RWPE2 (cell line): ENCODE data around the gene MIAT.

Source experiments
- ATAC-seq: fragments of 200-7000 bp; cut with Tn5 transposase; 3 replicates; pipeline ENCODE4 v1.9.1; 2021; ENCODE audit warnings: low read depth
- DNase-seq: peaks from one replicate; pipeline ENCODE4 v3.0.0-alpha.2; 2020; ENCODE audit warnings: low spot score
- H3K27ac ChIP-seq: fragments of 450-650 bp; 2 replicates; pipeline ENCODE4 v1.5.1; 2017; ENCODE audit warnings: mild to moderate bottlenecking; ENCODE audit not compliant: poor library complexity, severe bottlenecking
- H3K27me3 ChIP-seq: fragments of 250-450 bp; sonication (Bioruptor Pico); 2 replicates; pipeline ENCODE4 v1.5.1; 2021; ENCODE audit warnings: mild to moderate bottlenecking, moderate library complexity; ENCODE audit not compliant: insufficient read depth, poor library complexity, severe bottlenecking
- H3K36me3 ChIP-seq: fragments of 250-450 bp; sonication (Bioruptor Pico); 2 replicates; pipeline ENCODE4 v1.5.1; 2020; ENCODE audit warnings: low read depth, mild to moderate bottlenecking, moderate library complexity
- H3K4me1 ChIP-seq: fragments of 250-450 bp; sonication (Bioruptor Pico); 2 replicates; pipeline ENCODE4 v1.5.1; 2021; ENCODE audit warnings: mild to moderate bottlenecking, moderate library complexity; ENCODE audit not compliant: insufficient read depth, poor library complexity, severe bottlenecking
- H3K4me3 ChIP-seq: fragments of 250-450 bp; sonication (Bioruptor Pico); 2 replicates; pipeline ENCODE4 v1.5.1; 2021; ENCODE audit warnings: mild to moderate bottlenecking, moderate library complexity; ENCODE audit not compliant: severe bottlenecking
- H3K9me3 ChIP-seq: fragments of 250-450 bp; sonication (Bioruptor Pico); 2 replicates; pipeline ENCODE4 v1.5.1; 2021; ENCODE audit warnings: mild to moderate bottlenecking, moderate library complexity; ENCODE audit not compliant: severe bottlenecking
- TF ChIP-seq, protein P1 (sequence below): fragments of 450-650 bp; IDR thresholded peaks from one replicate; pipeline ENCODE4 v1.5.1; 2017; ENCODE audit warnings: mild to moderate bottlenecking, moderate library complexity; ENCODE audit not compliant: poor library complexity, severe bottlenecking

The MIAT gene

DNA sequence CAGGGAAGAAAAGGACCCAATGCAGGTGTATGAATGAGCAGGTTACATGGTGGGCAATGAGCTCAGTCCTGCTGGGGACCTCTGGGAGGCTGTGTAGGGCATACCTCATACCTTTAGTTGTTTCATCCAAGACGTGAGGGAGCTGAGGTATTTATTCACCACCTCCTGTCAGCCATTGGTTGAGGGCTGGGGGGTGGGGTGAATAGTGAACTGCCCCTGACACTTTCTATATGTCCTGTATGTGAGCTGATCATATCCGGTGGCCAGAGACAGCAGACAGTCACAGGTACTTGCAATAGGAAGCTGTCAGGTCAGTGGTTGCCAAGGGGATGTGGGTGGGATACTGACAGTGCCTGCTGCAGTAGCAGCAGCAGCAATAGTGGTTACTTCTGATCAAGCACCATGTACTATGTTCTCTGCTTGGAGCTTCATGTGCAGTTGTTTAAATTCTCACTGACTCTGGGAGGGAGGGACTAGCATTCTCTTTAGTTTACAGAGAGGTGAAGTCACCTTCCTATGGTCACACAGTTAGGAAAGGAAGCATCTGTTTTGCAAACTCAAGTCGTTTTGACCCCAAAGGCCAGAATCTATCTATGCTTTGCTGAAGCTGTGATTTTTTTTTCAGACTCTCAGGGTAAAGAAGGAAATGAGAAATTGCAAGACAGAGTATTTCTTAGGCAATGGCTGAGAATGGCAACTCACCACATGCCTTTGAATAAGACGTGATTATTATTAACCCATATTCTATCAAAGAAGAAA lies 54.0 kb downstream of the MIAT start:
- H3K9me3 ChIP-seq: no peaks in the 10 kb centered on the region
- H3K4me3 ChIP-seq: no peak overlapping the region
- no peak overlapping the region for H3K27ac ChIP-seq
- no peaks in the 10 kb centered on the region for H3K27me3 ChIP-seq
- no peaks in the 10 kb centered on the region for H3K4me1 ChIP-seq
- no peak for DNase-seq
- TF ChIP-seq, protein P1, sequence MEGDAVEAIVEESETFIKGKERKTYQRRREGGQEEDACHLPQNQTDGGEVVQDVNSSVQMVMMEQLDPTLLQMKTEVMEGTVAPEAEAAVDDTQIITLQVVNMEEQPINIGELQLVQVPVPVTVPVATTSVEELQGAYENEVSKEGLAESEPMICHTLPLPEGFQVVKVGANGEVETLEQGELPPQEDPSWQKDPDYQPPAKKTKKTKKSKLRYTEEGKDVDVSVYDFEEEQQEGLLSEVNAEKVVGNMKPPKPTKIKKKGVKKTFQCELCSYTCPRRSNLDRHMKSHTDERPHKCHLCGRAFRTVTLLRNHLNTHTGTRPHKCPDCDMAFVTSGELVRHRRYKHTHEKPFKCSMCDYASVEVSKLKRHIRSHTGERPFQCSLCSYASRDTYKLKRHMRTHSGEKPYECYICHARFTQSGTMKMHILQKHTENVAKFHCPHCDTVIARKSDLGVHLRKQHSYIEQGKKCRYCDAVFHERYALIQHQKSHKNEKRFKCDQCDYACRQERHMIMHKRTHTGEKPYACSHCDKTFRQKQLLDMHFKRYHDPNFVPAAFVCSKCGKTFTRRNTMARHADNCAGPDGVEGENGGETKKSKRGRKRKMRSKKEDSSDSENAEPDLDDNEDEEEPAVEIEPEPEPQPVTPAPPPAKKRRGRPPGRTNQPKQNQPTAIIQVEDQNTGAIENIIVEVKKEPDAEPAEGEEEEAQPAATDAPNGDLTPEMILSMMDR: no peak
- H3K36me3 ChIP-seq: 0 out of 2 replicates have a peak, but pooled peaks cover 7% of the 10 kb centered on the region
- ATAC-seq: peak; percentile 14; the same call in 1 of the 3 replicates

DNA sequence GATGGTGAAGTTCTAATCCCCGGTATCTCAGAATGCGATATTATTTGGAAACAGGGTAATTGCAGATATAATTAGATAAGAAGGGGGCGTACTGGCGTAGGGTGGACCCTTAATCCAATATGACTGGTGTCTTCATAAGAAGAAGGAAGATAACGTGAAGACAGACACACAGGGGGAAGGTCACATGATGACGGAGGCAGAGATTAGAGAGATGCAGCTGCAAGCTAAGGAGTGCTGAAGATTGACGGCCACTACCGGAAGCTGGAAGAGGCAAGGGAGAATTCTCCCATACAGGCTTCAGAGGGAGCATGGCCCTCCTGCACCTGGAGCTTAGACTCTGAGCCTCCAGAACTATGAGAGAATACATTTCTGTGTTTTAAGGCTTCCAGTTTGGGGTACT lies 54.8 kb downstream of the MIAT start:
- H3K4me3 ChIP-seq: no peak overlapping the region
- no peak for ATAC-seq
- H3K27ac ChIP-seq: no peak overlapping the region
- H3K36me3 ChIP-seq: 0 out of 2 replicates have a peak, but pooled peaks cover 7% of the 10 kb centered on the region
- no peaks in the 10 kb centered on the region for H3K27me3 ChIP-seq
- H3K4me1 ChIP-seq: no peaks in the 10 kb centered on the region
- TF ChIP-seq, protein P1: no peak
- no peak for DNase-seq
- H3K9me3 ChIP-seq: no peaks in the 10 kb centered on the region

DNA sequence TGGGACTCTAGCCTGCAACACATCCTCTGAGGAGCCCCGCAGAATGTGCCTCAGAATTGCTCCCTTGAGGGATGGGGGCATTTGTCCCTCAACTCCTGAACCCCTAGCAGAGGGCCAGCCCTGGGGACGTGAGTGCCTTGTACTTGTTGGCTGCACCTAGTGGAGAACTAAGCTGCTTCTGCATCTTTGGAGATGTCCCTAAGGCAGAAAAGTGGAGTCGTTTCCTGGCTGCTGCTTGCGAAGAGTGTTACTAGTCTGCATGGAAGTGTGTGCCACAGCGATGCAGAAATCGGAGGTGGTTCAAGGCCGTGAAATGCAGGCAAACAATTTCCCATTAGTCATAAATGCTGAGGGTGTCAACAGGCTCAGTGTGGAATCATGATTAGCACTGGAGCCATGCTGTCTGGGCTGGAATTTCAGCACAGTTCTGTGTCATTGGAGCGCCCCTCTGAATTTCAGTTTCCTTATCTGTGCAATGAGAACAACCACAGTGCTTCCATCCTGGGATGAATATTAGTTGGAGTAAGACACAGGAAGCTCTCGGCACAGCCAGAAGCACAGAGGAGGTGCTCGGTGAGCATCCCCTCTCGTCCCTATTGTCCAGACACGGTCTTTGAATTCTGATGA lies 56.5 kb downstream of the MIAT start:
- ATAC-seq: no peak

DNA sequence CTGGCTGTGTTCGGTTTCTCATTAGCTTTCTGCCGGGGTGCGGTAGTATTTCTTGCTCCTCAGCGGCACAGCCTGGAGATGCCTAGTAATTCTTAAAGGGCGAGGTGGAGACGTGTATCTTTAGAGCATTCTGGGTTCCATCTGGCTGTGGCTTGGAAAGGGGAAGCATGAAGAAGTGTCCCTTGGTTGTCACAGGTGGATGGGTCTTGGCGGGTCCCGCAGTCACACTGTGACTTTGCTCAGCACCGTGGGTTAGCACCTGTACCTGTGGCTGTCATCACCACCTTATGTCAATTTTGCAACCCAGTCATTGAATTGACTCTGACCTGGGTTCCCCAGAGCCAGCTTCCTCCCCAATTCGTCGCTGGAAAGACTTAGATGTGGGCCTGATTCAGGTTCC lies 57.6 kb downstream of the MIAT start:
- Histone ChIP-seq H3K36me3 (no peaks in the 10 kb centered on the region), H3K4me1 (peaks cover 6% of the 10 kb centered on the region), H3K4me3 (no peak overlapping the region), H3K27ac (no peak overlapping the region), H3K27me3 (no peaks in the 10 kb centered on the region), H3K9me3 (no peaks in the 10 kb centered on the region)
- DNase-seq (no peak), ATAC-seq (no peak)
- TF ChIP-seq, protein P1: no peak

More for the DNA sequence above, 56.5 kb downstream of the MIAT start:
- Histone ChIP-seq H3K36me3 (0 out of 2 replicates have a peak, but pooled peaks cover 1% of the 10 kb centered on the region), H3K27ac (no peak overlapping the region), H3K4me3 (no peak overlapping the region), H3K4me1 (peaks cover 6% of the 10 kb centered on the region), H3K9me3 (no peaks in the 10 kb centered on the region), H3K27me3 (no peaks in the 10 kb centered on the region)
- TF ChIP-seq, protein P1: no peak
- no peak for DNase-seq
